Fibroblast of lung (primary cell): ENCODE results near the gene CRELD2.

ENCODE experiments used
- CTCF ChIP-seq, 2 donors: IDR thresholded peaks in 1 of 2; conservative IDR thresholded peaks in 1 of 2; 1 replicate in 1 of 2; 2 replicates in 1 of 2; pipeline ENCODE4 v1.5.1; 2011 to 2012; ENCODE audit warnings: low read length in 2 of 2, control low read depth in 1 of 2, inconsistent platforms in 1 of 2, low read depth in 1 of 2, mild to moderate bottlenecking in 1 of 2
- EZH2 ChIP-seq: IDR thresholded peaks from 2 replicates; pipeline ENCODE4 v1.5.1; 2012; ENCODE audit warnings: low read length, control low read depth, mild to moderate bottlenecking; ENCODE audit errors: missing control alignments

- TF ChIP-seq CTCF (conservative IDR thresholded peaks at IDR 0.05 in 1 of 2, IDR thresholded peaks at IDR 0.05 in 1 of 2; ENCODE audit: low read depth in 1 of 2, low read length in 2 of 2) (no peak), EZH2 (no peak)
Observed at GRCh38 chr22:49976439-49977175, 58.2 kb downstream of the CRELD2 start.
